Measurements from ENCODE around the gene DCK.

DNA sequence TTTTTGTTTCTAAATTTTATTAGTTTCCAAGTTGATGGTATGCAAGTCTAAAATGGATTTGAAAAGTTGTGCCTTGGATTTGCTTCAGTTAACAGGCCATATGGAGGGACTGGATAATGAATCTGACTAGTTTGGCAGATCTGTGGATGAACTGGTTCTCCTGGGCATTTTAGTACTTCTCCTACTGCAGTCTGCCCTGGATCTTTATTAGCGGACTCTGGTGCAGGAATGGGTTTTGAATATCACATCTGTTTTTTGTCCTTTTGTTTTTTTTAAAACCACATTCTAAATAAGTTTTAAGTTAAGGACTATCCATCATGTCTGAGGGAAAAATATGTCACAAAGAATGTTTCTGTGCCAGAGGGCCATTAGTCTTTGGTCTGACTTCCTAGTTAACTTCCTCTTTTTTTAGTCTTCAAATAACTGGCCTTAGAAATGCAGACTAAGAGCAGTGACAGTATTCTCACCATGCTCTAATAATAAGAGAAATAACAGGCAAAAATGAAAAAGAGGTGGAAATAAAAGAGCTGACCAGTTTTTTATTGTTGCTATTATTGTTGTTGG, 13.9 kb upstream of the DCK start:
- TF ChIP-seq CTCF (IDR thresholded peaks at IDR 0.05 in 8 of 11, conservative IDR thresholded peaks at IDR 0.05 in 3 of 11) (no peak), POLR2A (IDR thresholded peaks at IDR 0.05) (no peak)
